GM06990 (cell line): ENCODE results near the gene UXS1.
"Not testable (repeated sequence)": the region's sequence is repeated elsewhere in the genome, so short reads cannot be mapped to it uniquely, and the experiment has no call there.

Experiments
- DNase-seq: peaks from one replicate; pipeline ENCODE4 v3.0.0-alpha.2; 2011; ENCODE audit not compliant: insufficient read length; ENCODE audit errors: extremely low read depth
- H3K27me3 ChIP-seq: replicated peaks from 2 replicates; pipeline ENCODE4 v1.6.0; 2011; ENCODE audit warnings: low read length; ENCODE audit not compliant: control insufficient read depth, insufficient read depth
- H3K36me3 ChIP-seq: 2 replicates; pipeline ENCODE4 v1.5.1; 2011; ENCODE audit warnings: low read length; ENCODE audit not compliant: control insufficient read depth, insufficient read depth
- H3K4me3 ChIP-seq: replicated peaks from 2 replicates; pipeline ENCODE4 v1.5.1; 2011; ENCODE audit warnings: low read depth, mild to moderate bottlenecking, control low read depth, low read length
- CTCF ChIP-seq: IDR thresholded peaks from 2 replicates; pipeline ENCODE4 v1.5.1; 2011; ENCODE audit warnings: low read length, control low read depth, mild to moderate bottlenecking, inconsistent platforms; ENCODE audit not compliant: insufficient read depth, poor library complexity, severe bottlenecking

The UXS1 gene

DNA sequence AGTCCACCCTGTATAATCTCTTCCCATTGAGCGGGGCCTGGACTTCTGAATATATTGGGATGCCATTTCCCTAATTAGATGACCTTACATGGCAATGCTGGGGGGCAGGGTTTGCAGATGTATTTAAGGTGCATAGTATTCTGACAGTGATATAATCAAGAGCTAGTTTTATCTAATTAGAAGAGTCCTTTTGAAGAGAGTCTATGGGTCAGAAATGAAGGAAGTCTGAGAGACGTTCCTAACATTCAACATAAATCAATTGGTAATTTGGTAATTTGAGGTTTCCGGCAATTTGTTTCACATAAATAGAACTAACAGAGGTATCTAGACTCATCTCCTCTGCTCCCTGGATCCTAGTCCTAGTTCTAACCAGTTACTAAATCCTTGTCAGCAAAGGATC, 25.7 kb upstream of the UXS1 start:
- DNase-seq = no peak
- no peak overlapping the region for H3K4me3 ChIP-seq
- TF ChIP-seq CTCF = no peak
- no peaks in the 10 kb centered on the region for H3K36me3 ChIP-seq
- no peaks in the 10 kb centered on the region; the same call in 1 of the 2 replicates for H3K27me3 ChIP-seq

GRCh38 chr2:106219157-106219556, 25.1 kb upstream of the UXS1 start:
- DNase-seq, H3K36me3 ChIP-seq, H3K4me3 ChIP-seq: not testable (repeated sequence)

DNA sequence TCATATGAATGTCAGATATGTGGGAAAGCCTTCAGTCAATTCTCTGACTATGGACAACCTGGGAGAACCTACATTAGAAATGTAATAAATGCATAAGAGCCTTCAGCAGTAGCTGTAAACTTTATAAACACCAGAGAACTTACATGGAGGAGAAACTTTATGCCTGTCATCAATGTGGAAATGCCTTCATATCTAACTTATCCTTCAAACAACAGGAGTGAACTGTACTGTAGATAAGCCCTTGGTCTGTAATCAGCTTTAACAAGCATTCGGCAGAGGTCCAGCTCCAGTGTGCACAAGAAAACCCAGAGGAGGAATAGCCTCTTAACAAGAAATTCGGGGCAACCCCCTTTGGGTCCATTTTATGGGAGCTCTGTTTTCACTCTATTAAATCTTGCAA, 14.8 kb upstream of the UXS1 start:
- Histone ChIP-seq H3K36me3 (no peaks in the 10 kb centered on the region), H3K4me3 (no peak overlapping the region), H3K27me3 (no peaks in the 10 kb centered on the region)
- DNase-seq = no peak
- TF ChIP-seq CTCF = no peak

More at GRCh38 chr2:106219157-106219556, 25.1 kb upstream of the UXS1 start:
- H3K27me3 ChIP-seq = not testable (repeated sequence)

DNA sequence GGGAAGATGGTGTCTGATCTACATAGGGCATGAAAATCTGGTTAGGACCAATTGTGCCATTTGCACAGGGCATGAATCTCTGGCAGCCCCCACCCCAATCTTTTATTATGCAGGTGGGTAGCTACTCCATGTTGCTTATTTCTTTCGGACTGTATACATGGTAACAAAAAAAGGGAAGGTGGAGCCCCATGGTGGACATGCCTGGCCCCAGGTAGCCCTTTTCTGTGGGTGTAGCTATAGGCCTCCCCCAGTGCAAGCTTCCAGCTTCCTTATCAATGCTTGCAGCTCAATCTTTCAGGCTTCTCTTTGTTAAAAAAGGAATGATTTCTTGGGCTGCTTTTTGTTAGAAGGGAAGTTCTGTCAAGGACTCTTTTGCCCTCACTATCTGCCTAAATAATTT, 14.3 kb upstream of the UXS1 start:
- H3K36me3 ChIP-seq = no peaks in the 10 kb centered on the region
- no peak overlapping the region for H3K4me3 ChIP-seq

DNA sequence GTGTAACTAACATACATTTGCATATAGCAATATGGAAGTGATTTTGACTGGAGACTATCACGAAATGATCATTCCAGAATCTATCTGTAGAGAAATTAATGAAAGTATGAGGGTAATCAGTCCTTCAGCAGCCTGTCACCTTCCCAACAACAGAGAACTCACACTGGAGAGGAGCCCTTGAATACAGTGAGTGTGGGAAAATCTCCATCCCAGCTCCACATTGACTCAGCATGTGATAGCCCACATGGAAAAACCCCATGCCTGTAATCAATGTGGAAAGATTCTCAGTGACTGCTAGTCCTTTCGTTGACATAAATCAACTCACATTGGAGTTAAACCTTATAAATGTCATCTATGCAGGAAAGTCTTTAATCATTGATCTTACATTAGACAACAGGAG, 13.1 kb upstream of the UXS1 start:
- Histone ChIP-seq H3K4me3 (no peak overlapping the region), H3K27me3 (no peaks in the 10 kb centered on the region), H3K36me3 (no peaks in the 10 kb centered on the region)
- DNase-seq = no peak
- TF ChIP-seq CTCF = no peak

More for the DNA sequence above, 14.3 kb upstream of the UXS1 start:
- no peaks in the 10 kb centered on the region for H3K27me3 ChIP-seq
- DNase-seq = no peak
- TF ChIP-seq CTCF = no peak

GRCh38 chr2:106205488-106205887, 11.4 kb upstream of the UXS1 start:
- Histone ChIP-seq H3K4me3 (no peak overlapping the region), H3K36me3 (no peaks in the 10 kb centered on the region), H3K27me3 (no peaks in the 10 kb centered on the region)
- DNase-seq = no peak
- TF ChIP-seq CTCF = no peak

DNA sequence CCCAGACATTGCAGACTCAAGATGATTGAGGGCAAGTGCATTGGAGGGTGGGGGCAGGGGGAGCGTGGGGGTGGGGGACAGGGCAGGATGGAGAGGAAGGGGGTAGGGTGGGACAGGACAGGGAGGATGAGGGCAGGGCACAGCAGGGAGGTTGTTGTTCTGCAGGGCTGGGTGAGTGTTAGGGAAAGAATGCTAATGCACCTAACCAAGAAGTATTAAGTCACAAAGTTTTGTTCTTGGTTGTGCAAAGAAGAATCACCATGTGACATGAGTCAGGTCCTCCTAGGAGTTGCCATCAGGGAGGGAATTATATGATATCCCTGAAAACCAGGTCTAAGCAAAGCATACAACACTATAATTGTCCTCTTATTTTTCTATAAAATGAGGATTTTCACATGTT, 10.4 kb upstream of the UXS1 start:
- H3K27me3 ChIP-seq, DNase-seq, H3K36me3 ChIP-seq, H3K4me3 ChIP-seq: not testable (repeated sequence)
